DMS114 treated with DMSO at 0.1 percent for 48 hours (cell line): ENCODE data around the gene SEPHS1.

Experiments used
- DNase-seq: peaks from one replicate; lab custom pipeline; 2025; ENCODE audit not compliant: unreplicated experiment; lab: John Stamatoyannopoulos, UW

The SEPHS1 gene

DNA sequence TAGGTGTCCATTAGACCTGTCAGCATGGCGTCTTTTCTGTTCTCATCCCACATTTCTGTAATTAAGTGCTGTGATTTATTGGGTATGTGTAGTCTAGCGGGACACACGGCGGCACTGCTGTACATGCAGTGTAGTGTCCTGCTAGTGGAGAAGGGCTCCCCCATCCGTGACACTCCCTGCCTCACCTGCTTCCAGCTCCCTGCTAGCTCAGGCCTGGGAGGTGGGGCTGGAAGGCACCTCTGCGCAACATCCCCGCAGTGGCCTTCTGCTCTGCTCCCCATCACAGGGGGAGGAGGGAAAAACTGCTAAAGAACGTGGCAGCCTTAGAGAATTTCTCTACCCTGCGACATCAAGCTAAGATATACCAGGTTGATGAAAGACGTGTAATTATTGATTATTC lies 19.5 kb downstream of the SEPHS1 start:
- no peak for DNase-seq

- no peak for DNase-seq
These were observed 20.0 kb downstream of the SEPHS1 start for GRCh38 chr10:13328126-13328525.

DNA sequence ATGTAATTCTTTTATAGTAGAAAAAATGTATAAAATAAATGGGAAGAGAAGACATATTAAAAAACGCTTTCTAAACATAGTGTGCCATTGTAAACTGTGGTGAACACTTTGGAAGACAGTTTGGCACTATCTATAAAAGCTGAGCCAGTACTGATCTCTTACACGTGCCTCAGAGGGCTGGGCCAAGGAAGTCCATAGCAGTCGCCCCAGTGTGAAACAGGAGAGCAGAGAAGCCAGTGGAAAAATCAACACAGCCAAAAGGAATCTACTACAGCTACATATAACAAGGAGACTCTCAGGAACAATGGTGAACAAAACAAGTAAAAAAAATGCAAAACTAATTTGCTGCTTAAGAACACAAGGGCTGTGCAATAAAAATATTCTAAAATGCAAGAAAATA lies 20.6 kb downstream of the SEPHS1 start:
- DNase-seq = no peak

GRCh38 chr10:13322615-13323148 lies 25.4 kb downstream of the SEPHS1 start:
- no peak for DNase-seq

DNA sequence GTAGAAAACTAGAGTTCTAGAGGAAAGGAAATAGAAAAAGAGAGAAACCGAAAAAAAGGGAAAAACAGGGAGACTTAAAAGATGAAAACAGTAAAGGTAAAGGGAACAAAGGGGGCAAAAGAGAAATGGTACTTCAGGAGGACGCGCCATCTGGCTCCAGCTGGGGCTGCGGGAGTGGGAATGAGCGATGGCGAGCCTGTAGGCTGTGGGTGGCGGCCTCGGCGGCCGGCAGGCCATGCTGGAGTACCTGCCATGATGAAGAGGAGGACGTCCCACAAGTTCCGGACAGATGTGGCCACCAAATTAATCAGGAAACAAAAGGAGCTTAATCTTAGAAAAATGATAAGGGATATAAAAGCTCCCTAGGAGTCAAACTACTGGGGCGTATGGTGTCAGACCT lies 26.5 kb downstream of the SEPHS1 start:
- DNase-seq = no peak

DNA sequence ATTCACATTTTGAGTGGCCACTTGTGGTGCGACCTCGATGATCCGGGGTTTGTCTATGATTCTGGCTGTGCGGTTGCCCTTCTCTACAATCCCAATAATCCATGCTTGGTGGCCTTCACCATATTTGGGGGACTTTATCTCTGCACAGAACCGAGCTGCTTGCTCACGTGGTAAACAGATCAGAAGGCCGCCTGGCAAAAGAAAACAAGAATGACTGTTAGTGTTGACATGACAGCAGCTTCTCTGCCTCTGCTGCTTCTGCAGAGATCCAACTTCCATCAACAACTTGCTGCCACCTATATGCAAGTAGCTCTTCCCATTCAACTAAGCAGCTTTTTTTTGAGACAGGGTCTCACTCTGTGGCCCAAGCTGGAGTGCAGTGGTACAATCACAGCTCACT lies 28.9 kb downstream of the SEPHS1 start:
- DNase-seq = no peak

GRCh38 chr10:13317474-13317873 lies 30.6 kb downstream of the SEPHS1 start:
- DNase-seq = no peak

GRCh38 chr10:13316635-13317311 lies 31.3 kb downstream of the SEPHS1 start:
- DNase-seq = no peak

- DNase-seq = no peak
These were observed 32.7 kb downstream of the SEPHS1 start for GRCh38 chr10:13315361-13315760.

GRCh38 chr10:13311177-13311575 lies 36.9 kb downstream of the SEPHS1 start:
- DNase-seq = no peak

GRCh38 chr10:13310518-13311176 lies 37.4 kb downstream of the SEPHS1 start:
- DNase-seq = no peak

- DNase-seq = no peak
These were observed 38.3 kb downstream of the SEPHS1 start for GRCh38 chr10:13309792-13310191.

GRCh38 chr10:13308096-13308495 lies 40.0 kb downstream of the SEPHS1 start:
- DNase-seq = no peak

GRCh38 chr10:13306103-13306502 lies 42.0 kb downstream of the SEPHS1 start:
- no peak for DNase-seq

GRCh38 chr10:13302821-13303555 lies 45.1 kb downstream of the SEPHS1 start:
- DNase-seq = no peak

DNA sequence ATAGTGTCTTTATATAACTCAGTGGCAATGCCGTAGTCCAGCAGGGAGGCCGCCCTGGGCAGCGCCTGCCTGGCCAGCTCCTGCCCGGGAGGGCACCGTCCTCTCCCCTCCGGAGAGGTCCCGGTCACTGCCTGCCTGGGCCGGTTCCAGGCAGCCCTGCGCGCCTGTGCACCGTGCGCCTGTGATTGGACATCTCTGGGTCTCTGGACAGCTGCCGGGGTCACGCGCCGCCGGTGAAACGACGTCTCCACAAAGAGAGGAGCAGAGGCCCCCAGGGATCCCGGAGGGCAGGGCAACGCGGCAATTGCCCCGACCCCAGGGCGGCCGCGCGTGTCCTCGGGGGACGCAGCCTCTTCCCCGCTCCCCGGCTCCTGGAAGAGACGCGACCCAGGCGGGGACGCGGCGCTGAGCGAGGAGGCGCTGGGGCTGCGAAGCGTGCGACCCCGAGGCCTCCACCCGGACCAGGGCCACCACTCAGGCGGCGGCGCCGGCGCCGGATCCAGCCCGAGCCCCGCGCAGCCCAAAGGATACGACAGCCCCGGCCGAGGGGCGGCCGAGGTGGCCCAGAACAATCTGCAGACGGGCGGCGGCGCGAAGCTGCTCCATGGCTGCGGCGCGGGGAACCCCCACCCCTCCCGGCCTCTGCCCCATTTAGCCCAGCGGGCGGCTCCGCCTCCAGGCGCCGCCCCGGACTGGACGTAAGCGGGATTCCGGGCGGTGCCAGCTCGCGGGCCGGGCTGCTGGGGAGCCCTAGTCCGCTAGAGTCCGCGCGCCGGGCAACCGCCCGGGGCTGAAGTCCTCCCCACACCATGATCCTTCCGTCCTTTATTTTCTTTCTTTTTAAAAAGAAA lies 48.4 kb downstream of the SEPHS1 start, which contains the start of gene PHYH:
Gene PHYH (minus strand): TSS at position 628 of the 851 bp plus-strand sequence. CDS start 22 bp downstream, at position 606.
- peak; percentile 68 for DNase-seq

DNA sequence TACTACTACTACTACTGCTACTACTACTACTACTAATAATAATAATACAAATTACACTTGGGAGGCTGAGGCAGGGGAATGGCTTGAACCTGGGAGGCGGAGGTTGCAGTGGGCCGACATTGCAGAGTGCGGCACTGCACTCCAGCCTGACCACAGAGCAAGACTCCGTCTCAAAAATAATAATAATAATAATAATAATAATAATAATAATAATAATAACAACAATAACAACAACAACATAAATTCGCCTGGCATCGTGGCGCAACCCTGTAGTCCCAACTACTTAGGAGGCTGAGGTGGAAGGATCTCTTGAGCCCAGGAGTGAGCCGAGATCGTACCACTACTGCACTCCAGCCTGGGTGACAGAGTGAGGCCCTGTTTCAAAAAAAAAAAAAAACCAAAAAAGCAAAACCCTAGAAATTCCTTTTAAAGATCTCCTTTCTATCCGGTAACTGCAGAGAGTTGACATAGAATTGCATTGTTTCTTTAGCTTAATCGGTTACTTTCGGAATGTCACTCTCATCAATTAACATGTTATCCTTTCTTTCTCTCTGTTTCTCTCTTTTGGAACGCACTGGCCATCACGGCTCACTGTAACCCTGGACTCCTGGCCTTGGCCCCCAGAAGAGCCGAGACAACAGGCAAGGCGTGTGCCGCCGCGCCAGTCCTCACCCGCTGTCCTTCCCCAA lies 49.2 kb downstream of the SEPHS1 start:
- DNase-seq = peak; percentile 40

DNA sequence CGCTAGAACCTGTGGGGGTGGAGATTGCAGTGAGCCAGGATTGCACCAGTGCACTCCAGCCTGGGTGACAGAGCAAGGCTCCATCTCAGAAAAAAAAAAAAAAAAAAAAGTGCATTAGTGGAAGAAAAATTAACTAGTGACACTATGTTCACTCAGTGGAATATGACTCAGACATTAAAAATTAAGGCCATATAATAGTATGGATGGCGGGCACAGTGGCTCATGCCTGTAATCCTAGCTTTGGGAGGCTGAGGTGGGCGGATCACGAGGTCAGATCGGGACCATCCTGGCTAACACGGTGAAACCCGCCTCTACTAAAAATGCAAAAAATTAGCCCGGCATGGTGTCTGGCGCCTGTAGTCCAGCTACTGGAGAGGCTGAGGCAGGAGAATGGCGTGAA lies 51.6 kb downstream of the SEPHS1 start:
- no peak for DNase-seq

GRCh38 chr10:13294784-13295183 lies 53.3 kb downstream of the SEPHS1 start:
- no peak for DNase-seq
